Kidney (tissue), 14 donors: ENCODE results near the gene VAV2. TPM values are rescaled to one million over a fixed set of nuclear protein-coding genes. Genes with fewer than 3 reads are reported as not detected.

Experiments
- DNase-seq, 5 donors: peaks; one replicate each; pipeline ENCODE4 v3.0.0-alpha.2; 2013 to 2020
- FAIRE-seq: peaks from 2 replicates; lab custom pipeline; 2012; peaks lifted over from hg19 to GRCh38; lab: Jason Lieb, UNC
- H3K27ac ChIP-seq, 2 donors: one replicate each; pipeline ENCODE4 v1.7.0; 2013; ENCODE audit warnings: low read depth in 2 of 2, low read length in 2 of 2, inconsistent platforms in 1 of 2
- H3K27me3 ChIP-seq: one replicate; pipeline ENCODE4 v1.7.1; 2013; ENCODE audit warnings: low read length, inconsistent platforms; ENCODE audit not compliant: control insufficient read depth, insufficient read depth
- H3K36me3 ChIP-seq, 3 donors: one replicate each; pipeline versions ENCODE4 v1.7.0 to v1.7.1; 2013; ENCODE audit warnings: low read length in 3 of 3, control low read depth in 1 of 3, inconsistent platforms in 1 of 3; ENCODE audit not compliant: insufficient read depth in 3 of 3, control insufficient read depth in 2 of 3
- H3K4me1 ChIP-seq, 3 donors: one replicate each; pipeline versions ENCODE4 v1.7.0 to v1.7.1; 2013; ENCODE audit warnings: low read length in 3 of 3, inconsistent platforms in 1 of 3, low read depth in 1 of 3; ENCODE audit not compliant: control insufficient read depth in 2 of 3, insufficient read depth in 2 of 3
- H3K4me3 ChIP-seq, 3 donors: one replicate each; pipeline versions ENCODE4 v1.7.0 to v1.8.1; 2013; ENCODE audit warnings: low read length in 3 of 3, control low read depth in 1 of 3, inconsistent platforms in 1 of 3
- H3K9ac ChIP-seq, 3 donors: one replicate each; pipeline versions ENCODE4 v1.7.0 to v1.7.1; 2013; ENCODE audit warnings: low read length in 3 of 3, control low read depth in 1 of 3, inconsistent platforms in 1 of 3
- H3K9me3 ChIP-seq, 3 donors: one replicate each; pipeline versions ENCODE4 v1.7.0 to v1.7.1; 2013; ENCODE audit warnings: low read length in 3 of 3, control low read depth in 1 of 3, inconsistent platforms in 1 of 3; ENCODE audit not compliant: control insufficient read depth in 2 of 3, insufficient read depth in 1 of 3
- CTCF ChIP-seq: IDR thresholded peaks from 3 replicates; pipeline ENCODE4 v1.5.1; 2012; ENCODE audit warnings: mild to moderate bottlenecking, moderate library complexity, borderline replicate concordance; ENCODE audit not compliant: insufficient read depth; ENCODE audit errors: extremely low read depth
- intact Hi-C: fragments of 100-400 bp; cut with DNase I; formaldehyde crosslinking; loops from one replicate; pipeline ENCODE4 v1.11.1; 2022
- polyA plus RNA-seq: library from polyadenylated mRNA; stranded (reverse); fragments of 350-450 nt; fragmentation: Illumina TruSeq; extraction: RNeasy Lipid Tissue Mini Kit (QIAGEN cat#74804); gene quantifications from one replicate; pipeline ENCODE4 v1.2.3, GENCODE V29; 2014; ENCODE audit warnings: low read depth, low replicate concordance; ENCODE audit not compliant: insufficient read depth
- total RNA-seq: library from RNA; stranded (reverse); fragmentation: NEBNext Ultra II Directional; extraction: Animal tissue kit (Norgen Biotek cat#: 25700); gene quantifications from one replicate; pipeline ENCODE4 v1.2.1, GENCODE V29; 2021
- donor health status: control.
- donor health status: control.
- donor health status: control.
- donor health status: control.
- donor health status: control.
- donor health status: DM: yes; HTN: yes; CAD: no.
- donor health status: Normal renal cell carcinoma (clear cell type).

The VAV2 gene
- total and polyA plus RNA-seq, 2 donors from 2014 or later, result 22.3 to 47.1 TPM

- intact Hi-C loops, result no loop called here
- Histone ChIP-seq H3K36me3 (no peaks in the 10 kb centered on the region), H3K9ac (no peak overlapping the region), H3K27ac (no peak overlapping the region), H3K9me3 (no peaks in the 10 kb centered on the region), H3K4me3 (no peak overlapping the region), H3K4me1 (peaks cover 0 to 5% (median 4%) of the 10 kb centered on the region in 3 donors), H3K27me3 (no peaks in the 10 kb centered on the region)
- no peak for TF ChIP-seq CTCF
- no peak for FAIRE-seq
- DNase-seq, result no peak
Observed at GRCh38 chr9:133890583-133890982, 101.5 kb downstream of the VAV2 start.

GRCh38 chr9:133889584-133890301, 102.4 kb downstream of the VAV2 start:
- no peak for TF ChIP-seq CTCF
- Histone ChIP-seq H3K9ac (no peak overlapping the region), H3K9me3 (no peaks in the 10 kb centered on the region), H3K4me1 (peaks cover 0 to 5% (median 4%) of the 10 kb centered on the region in 3 donors), H3K4me3 (no peak overlapping the region), H3K27me3 (no peaks in the 10 kb centered on the region), H3K36me3 (no peaks in the 10 kb centered on the region), H3K27ac (no peak overlapping the region)
- intact Hi-C loops, result no loop called here
- FAIRE-seq (no peak), DNase-seq (no peak)

- FAIRE-seq (no peak), DNase-seq (no peak)
- H3K4me1 ChIP-seq, result peaks cover 0 to 5% (median 4%) of the 10 kb centered on the region in 3 donors
- no peak for TF ChIP-seq CTCF
- H3K9me3 ChIP-seq, result no peaks in the 10 kb centered on the region
- no peaks in the 10 kb centered on the region for H3K27me3 ChIP-seq
- H3K36me3 ChIP-seq, result no peaks in the 10 kb centered on the region
- H3K9ac ChIP-seq, result no peak overlapping the region
- intact Hi-C loops, result no loop called here
- no peak overlapping the region for H3K27ac ChIP-seq
- H3K4me3 ChIP-seq, result no peak overlapping the region
Observed at GRCh38 chr9:133888809-133889491, 103.2 kb downstream of the VAV2 start.
